Astrocyte of the spinal cord (primary cell): ENCODE measurements around the gene SLC5A2.
A peak's percentile ranks its signal among the peaks of the same experiment; 100 is the strongest.
"Not testable (repeated sequence)": the region's sequence is repeated elsewhere in the genome, so short reads cannot be mapped to it uniquely, and the experiment has no call there.

Experiments
- DNase-seq: peaks from one replicate; pipeline ENCODE4 v3.0.0; 2011; ENCODE audit warnings: low read depth, low spot score
- H3K4me3 ChIP-seq: 2 replicates; pipeline ENCODE4 v1.5.1; 2011; ENCODE audit warnings: low read depth, mild to moderate bottlenecking, low read length, moderate library complexity
- CTCF ChIP-seq: IDR thresholded peaks from 2 replicates; pipeline ENCODE4 v1.5.1; 2012; ENCODE audit warnings: low read depth, mild to moderate bottlenecking, low read length, inconsistent platforms
- in situ Hi-C: cut with HindIII; loops from 2 replicates; pipeline ENCODE4 v1.10.0; 2017; ENCODE audit warnings: low sequenced_read_pairs

SLC5A2 gene

GRCh38 chr16:31496670-31497069, 13.7 kb downstream of the SLC5A2 start:
- in situ Hi-C loops = no loop called here
- no peak for DNase-seq
- no peak for TF ChIP-seq CTCF
- H3K4me3 ChIP-seq = no peak overlapping the region

GRCh38 chr16:31498493-31498892, 15.6 kb downstream of the SLC5A2 start:
- TF ChIP-seq CTCF = no peak
- no peak for DNase-seq
- H3K4me3 ChIP-seq = no peak overlapping the region
- in situ Hi-C loops = no loop called here

DNA sequence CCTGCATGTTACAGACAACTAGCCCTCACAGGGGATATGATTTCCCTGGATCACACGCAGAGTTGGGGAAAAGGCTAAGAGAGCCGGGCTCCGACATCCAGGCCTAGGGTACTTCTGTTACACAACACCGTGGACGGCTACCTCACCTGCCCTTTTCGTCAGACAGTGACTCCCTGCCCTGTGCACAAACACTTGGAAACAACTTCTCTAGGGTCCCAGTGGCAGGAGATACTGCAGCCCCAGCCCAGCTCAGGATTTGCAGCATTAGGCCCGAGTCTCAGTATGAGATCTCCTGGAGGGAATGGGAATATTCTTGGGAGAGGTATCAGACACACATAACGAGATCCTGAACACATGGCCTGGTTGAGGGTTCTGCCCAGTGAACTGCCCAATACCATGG, 17.0 kb downstream of the SLC5A2 start:
- no peak overlapping the region for H3K4me3 ChIP-seq
- in situ Hi-C loops = no loop called here
- no peak for DNase-seq
- TF ChIP-seq CTCF = no peak

GRCh38 chr16:31501226-31501965, 18.5 kb downstream of the SLC5A2 start:
- in situ Hi-C loops = no loop called here
- no peak for DNase-seq
- TF ChIP-seq CTCF = no peak
- H3K4me3 ChIP-seq = no peak overlapping the region

DNA sequence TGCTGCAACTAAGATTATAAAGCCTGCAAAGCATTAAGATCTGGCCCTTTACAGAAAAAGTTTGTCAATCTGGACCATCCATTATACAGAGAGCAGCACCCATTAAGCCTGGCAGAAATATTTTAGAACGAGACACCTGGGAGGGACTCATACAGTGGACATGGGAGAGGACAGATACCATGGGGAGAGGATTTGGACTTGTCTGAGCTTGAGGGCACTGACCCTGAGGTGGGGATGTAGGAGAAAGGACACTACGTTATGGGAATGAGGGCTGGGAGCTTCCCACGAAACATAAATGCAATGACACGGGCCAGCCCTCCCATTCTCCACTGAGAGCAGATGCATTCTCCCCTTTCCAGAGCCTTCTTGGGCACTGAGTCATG, 19.0 kb downstream of the SLC5A2 start:
- DNase-seq = no peak
- in situ Hi-C loops = no loop called here
- no peak overlapping the region for H3K4me3 ChIP-seq
- TF ChIP-seq CTCF = no peak

DNA sequence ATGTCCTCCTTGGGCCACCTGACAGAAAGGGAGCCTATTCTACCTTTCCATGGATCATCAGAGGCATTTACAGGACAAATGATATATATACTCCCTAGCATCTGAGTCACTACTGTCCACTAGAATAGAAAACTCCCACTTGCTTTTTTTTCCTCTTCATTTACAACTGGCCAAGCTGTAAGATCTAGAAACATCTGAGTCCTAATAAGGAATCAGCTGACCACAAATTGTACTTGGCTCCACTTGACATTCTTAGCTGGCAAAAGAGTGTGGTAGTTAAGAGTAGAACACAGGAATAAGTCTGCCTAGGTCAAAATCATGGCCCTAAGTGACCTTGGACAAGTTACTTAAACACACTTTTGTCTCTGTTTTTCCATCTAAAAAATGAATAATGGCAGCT, 20.1 kb downstream of the SLC5A2 start:
- DNase-seq = peak; percentile 61
- H3K4me3 ChIP-seq = no peak overlapping the region
- TF ChIP-seq CTCF = no peak
- in situ Hi-C loops = no loop called here

DNA sequence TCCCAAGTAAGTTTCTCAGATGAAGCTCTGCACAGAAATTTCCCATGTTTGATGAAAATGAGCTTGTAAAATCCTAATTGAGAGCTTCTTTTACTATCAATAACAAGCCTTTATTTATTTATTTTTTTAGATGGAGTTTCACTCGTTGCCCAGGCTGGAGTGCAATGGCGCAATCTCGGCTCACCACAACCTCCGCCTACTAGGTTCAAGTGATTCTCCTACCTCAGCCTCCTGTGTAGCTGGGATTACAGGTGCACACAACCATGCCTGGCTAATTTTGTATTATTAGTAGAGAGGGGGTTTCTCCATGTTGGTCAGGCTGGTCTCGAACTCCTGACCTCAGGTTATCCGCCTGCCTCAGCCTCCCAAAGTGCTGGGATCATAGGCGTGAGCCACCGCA, 20.6 kb downstream of the SLC5A2 start:
- in situ Hi-C loops, DNase-seq: not testable (repeated sequence)

More for the DNA sequence above, 20.6 kb downstream of the SLC5A2 start:
- H3K4me3 ChIP-seq = not testable (repeated sequence)
